ENCODE results near the gene NUDT19.

DNA sequence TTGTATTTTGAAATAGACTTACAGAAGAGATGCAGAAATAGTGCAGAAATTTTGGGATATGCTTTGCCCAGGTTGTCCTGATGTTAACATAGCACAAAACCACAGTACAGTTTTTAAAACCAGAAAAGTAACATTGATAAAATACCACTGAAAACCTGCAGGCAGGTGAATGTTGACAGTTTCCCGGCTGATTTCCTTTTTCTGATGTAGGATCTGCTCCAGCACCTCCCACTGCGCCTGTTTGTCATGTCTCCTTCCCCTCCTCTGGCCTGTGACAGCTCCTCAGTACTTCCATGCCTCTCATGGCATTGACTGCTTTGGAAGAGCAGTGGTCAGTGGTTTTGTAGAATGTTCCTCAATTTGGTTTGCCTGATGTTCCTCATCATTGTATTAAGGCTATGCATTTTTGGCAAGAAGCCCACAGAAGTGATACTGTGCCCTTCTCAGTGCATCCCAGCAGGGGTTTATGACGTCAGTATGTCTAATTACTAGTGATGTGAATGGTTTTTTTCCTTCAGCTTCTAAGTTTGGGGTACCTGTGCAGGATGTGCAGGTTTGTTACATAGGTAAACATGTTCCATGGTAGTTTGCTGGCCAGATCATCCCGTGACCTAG, 58.9 kb downstream of the NUDT19 start:
- TF ChIP-seq, protein P1, sequence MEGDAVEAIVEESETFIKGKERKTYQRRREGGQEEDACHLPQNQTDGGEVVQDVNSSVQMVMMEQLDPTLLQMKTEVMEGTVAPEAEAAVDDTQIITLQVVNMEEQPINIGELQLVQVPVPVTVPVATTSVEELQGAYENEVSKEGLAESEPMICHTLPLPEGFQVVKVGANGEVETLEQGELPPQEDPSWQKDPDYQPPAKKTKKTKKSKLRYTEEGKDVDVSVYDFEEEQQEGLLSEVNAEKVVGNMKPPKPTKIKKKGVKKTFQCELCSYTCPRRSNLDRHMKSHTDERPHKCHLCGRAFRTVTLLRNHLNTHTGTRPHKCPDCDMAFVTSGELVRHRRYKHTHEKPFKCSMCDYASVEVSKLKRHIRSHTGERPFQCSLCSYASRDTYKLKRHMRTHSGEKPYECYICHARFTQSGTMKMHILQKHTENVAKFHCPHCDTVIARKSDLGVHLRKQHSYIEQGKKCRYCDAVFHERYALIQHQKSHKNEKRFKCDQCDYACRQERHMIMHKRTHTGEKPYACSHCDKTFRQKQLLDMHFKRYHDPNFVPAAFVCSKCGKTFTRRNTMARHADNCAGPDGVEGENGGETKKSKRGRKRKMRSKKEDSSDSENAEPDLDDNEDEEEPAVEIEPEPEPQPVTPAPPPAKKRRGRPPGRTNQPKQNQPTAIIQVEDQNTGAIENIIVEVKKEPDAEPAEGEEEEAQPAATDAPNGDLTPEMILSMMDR (IDR thresholded peaks at IDR 0.05; ENCODE audit: low read depth, low read length) = no peak
- no peak for TF ChIP-seq POLR2A (IDR thresholded peaks at IDR 0.05; ENCODE audit: extremely low read depth, insufficient read length)
- no peak for TF ChIP-seq MYC (IDR thresholded peaks at IDR 0.05; ENCODE audit: low read depth, low read length)
